Measurements from ENCODE around the gene SNED1.

GRCh38 chr2:241105641-241106040, 107.2 kb downstream of the SNED1 start:
- TF ChIP-seq CTCF (conservative IDR thresholded peaks at IDR 0.05; ENCODE audit: low read length): no peak
- TF ChIP-seq EZH2phosphoT487 (IDR thresholded peaks at IDR 0.05; ENCODE audit: borderline replicate concordance, low read depth, low read length): no peak

All from OCI-LY7 (cell line).